ENCODE results near the gene ABCE1.
"Not testable (repeated sequence)": the region's sequence is repeated elsewhere in the genome, so short reads cannot be mapped to it uniquely, and the experiment has no call there.

The ABCE1 gene

GRCh38 chr4:145101091-145101490 is 3.0 kb downstream of the ABCE1 start:
- no peak for DNase-seq
- intact Hi-C loops (cut with DNase I) = no loop called here

- intact Hi-C loops (cut with DNase I) = no loop called here
- no peak for DNase-seq
Observed at GRCh38 chr4:145102619-145103018, 4.5 kb downstream of the ABCE1 start.

- no peak for DNase-seq
- intact Hi-C loops (cut with DNase I) = no loop called here
Observed at GRCh38 chr4:145103496-145103895, 5.4 kb downstream of the ABCE1 start.

GRCh38 chr4:145107126-145107525 is 9.0 kb downstream of the ABCE1 start:
- intact Hi-C loops (cut with DNase I) = no loop called here

GRCh38 chr4:145108128-145108527 is 10.0 kb downstream of the ABCE1 start:
- intact Hi-C loops (cut with DNase I) = no loop called here
- DNase-seq = no peak

More at GRCh38 chr4:145107126-145107525, 9.0 kb downstream of the ABCE1 start:
- DNase-seq = no peak

GRCh38 chr4:145125396-145125795 is 27.3 kb downstream of the ABCE1 start:
- DNase-seq = no peak
- intact Hi-C loops (cut with DNase I) = no loop called here

GRCh38 chr4:145130130-145130529 is 32.0 kb downstream of the ABCE1 start:
- DNase-seq = no peak
- intact Hi-C loops (cut with DNase I) = no loop called here

- DNase-seq = no peak
- intact Hi-C loops (cut with DNase I) = no loop called here
Observed at GRCh38 chr4:145130788-145131399, 32.8 kb downstream of the ABCE1 start.

GRCh38 chr4:145131848-145132247 is 33.7 kb downstream of the ABCE1 start:
- DNase-seq = peak in 1 of 10 donors; percentile 61
- intact Hi-C loops (cut with DNase I) = no loop called here

GRCh38 chr4:145132511-145133098 is 34.5 kb downstream of the ABCE1 start:
- intact Hi-C loops (cut with DNase I) = no loop called here

GRCh38 chr4:145136219-145136618 is 38.1 kb downstream of the ABCE1 start:
- intact Hi-C loops (cut with DNase I); DNase-seq: not testable (repeated sequence)

More at GRCh38 chr4:145132511-145133098, 34.5 kb downstream of the ABCE1 start:
- no peak for DNase-seq

- intact Hi-C loops (cut with DNase I) = no loop called here
- DNase-seq = no peak
Observed at GRCh38 chr4:145148980-145149379, 50.9 kb downstream of the ABCE1 start.

GRCh38 chr4:145153181-145153903 is 55.2 kb downstream of the ABCE1 start:
- intact Hi-C loops (cut with DNase I) = no loop called here
- no peak for DNase-seq

- no peak for DNase-seq
- intact Hi-C loops (cut with DNase I) = no loop called here
Observed at GRCh38 chr4:145153904-145154298, 55.8 kb downstream of the ABCE1 start.

- peak in 1 of 10 donors; percentile 15 for DNase-seq
- intact Hi-C loops (cut with DNase I) = no loop called here
Observed at GRCh38 chr4:145154573-145154972, 56.5 kb downstream of the ABCE1 start.

- no peak for DNase-seq
- intact Hi-C loops (cut with DNase I) = no loop called here
Observed at GRCh38 chr4:145155268-145155870, 57.3 kb downstream of the ABCE1 start.

- intact Hi-C loops (cut with DNase I) = no loop called here
- no peak for DNase-seq
Observed at GRCh38 chr4:145156986-145157385, 58.9 kb downstream of the ABCE1 start.

GRCh38 chr4:145161549-145161948 is 63.4 kb downstream of the ABCE1 start:
- intact Hi-C loops (cut with DNase I) = no loop called here
- DNase-seq = no peak

GRCh38 chr4:145167887-145168286 is 69.8 kb downstream of the ABCE1 start:
- no peak for DNase-seq

GRCh38 chr4:145168581-145169187 is 70.6 kb downstream of the ABCE1 start:
- intact Hi-C loops (cut with DNase I) = loop anchor here (5.0 kb wide), 1 partner anchor 56 kb away; no protein-coding TSS in a partner anchor
- no peak for DNase-seq

More at GRCh38 chr4:145167887-145168286, 69.8 kb downstream of the ABCE1 start:
- intact Hi-C loops (cut with DNase I) = loop anchor here (5.0 kb wide), 1 partner anchor 56 kb away; no protein-coding TSS in a partner anchor

GRCh38 chr4:145170223-145170622 is 72.1 kb downstream of the ABCE1 start:
- intact Hi-C loops (cut with DNase I) = no loop called here
- DNase-seq = no peak

Data from posterior cingulate gyrus (tissue), 11 donors.